GM12878 (cell line): ENCODE data around the gene RAP1GAP. TPM values are rescaled to one million over a fixed set of nuclear protein-coding genes. Genes with fewer than 3 reads are reported as not detected.

Experiments
- ATAC-seq: fragments of 200-7000 bp; cut with Tn5 transposase; 3 replicates; pipeline ENCODE4 v1.9.1; 2020; ENCODE audit warnings: mild to moderate bottlenecking, moderate library complexity
- BruUV-seq: library from RNA; stranded (reverse); fragments of 400-500 nt; replicated peaks from 2 replicates; lab custom pipeline; 2021; lab: Mats Ljungman, UMichigan
- CTCF ChIA-PET: fragments of 300-600 bp; sonication (Branson Sonifier 250); formaldehyde crosslinking; extraction: SDS; loops from one replicate; lab custom pipeline; 2021; ENCODE audit warnings: inconsistent platforms; lab: Yijun Ruan, JAX
- POLR2A ChIA-PET: fragments of 350-600 bp; formaldehyde crosslinking; extraction: SDS; loops from one replicate; lab custom pipeline; 2021; ENCODE audit warnings: inconsistent platforms; lab: Charles Lee
- RAD21 ChIA-PET: fragments of 300-600 bp; sonication (Branson Sonifier 250); formaldehyde crosslinking; loops from one replicate; lab custom pipeline; 2023; ENCODE audit warnings: antibody characterized with exemption; ENCODE audit not compliant: unreplicated experiment; lab: Charles Lee
- SMC1A ChIA-PET: fragments of 300-600 bp; sonication (Branson Sonifier 250); formaldehyde crosslinking; loops from one replicate; lab custom pipeline; 2023; ENCODE audit not compliant: unreplicated experiment, uncharacterized antibody; lab: Charles Lee
- DNase-seq: peaks from one replicate; pipeline ENCODE4 v3.0.0-alpha.2; 2011; ENCODE audit warnings: low read depth, low spot score
- FAIRE-seq: peaks from 3 replicates; lab custom pipeline; 2011; peaks lifted over from hg19 to GRCh38; lab: Jason Lieb, UNC
- H2AFZ ChIP-seq: 2 replicates; pipeline ENCODE4 v1.6.0; 2011; ENCODE audit warnings: low read depth, low read length, control low read depth; ENCODE audit not compliant: control insufficient read depth
- H3K27ac ChIP-seq: 2 replicates; pipeline ENCODE4 v1.5.1; 2011; ENCODE audit warnings: control low read depth; ENCODE audit not compliant: control insufficient read depth, insufficient read depth
- H3K27me3 ChIP-seq, 2 experiments: replicated peaks in 1 of 2; 2 replicates each; pipeline versions ENCODE4 v1.6.0 to v1.6.1; 2011; ENCODE audit warnings: low read length in 1 of 2; ENCODE audit not compliant: control insufficient read depth in 2 of 2, insufficient read depth in 2 of 2
- H3K36me3 ChIP-seq, 2 experiments: 2 replicates each; pipeline ENCODE4 v1.5.1; 2011; ENCODE audit warnings: low read length in 1 of 2; ENCODE audit not compliant: control insufficient read depth in 2 of 2, insufficient read depth in 2 of 2
- H3K4me1 ChIP-seq: 2 replicates; pipeline ENCODE4 v1.6.1; 2011; ENCODE audit warnings: mild to moderate bottlenecking, low read length, moderate library complexity, mixed read lengths; ENCODE audit not compliant: control insufficient read depth, insufficient read depth
- H3K4me2 ChIP-seq: 2 replicates; pipeline ENCODE4 v1.6.0; 2011; ENCODE audit warnings: control low read depth; ENCODE audit not compliant: control insufficient read depth, insufficient read depth
- H3K4me3 ChIP-seq: fragments of 200-600 bp; sonication (generic); 2 replicates; pipeline ENCODE4 v1.5.1; 2016
- H3K79me2 ChIP-seq: 2 replicates; pipeline ENCODE4 v1.6.0; 2011; ENCODE audit warnings: low read length; ENCODE audit not compliant: control insufficient read depth, insufficient read depth
- H3K9ac ChIP-seq: 2 replicates; pipeline ENCODE4 v1.8.0; 2011; ENCODE audit warnings: low read length, control low read depth, mixed read lengths; ENCODE audit not compliant: control insufficient read depth, insufficient read depth
- H3K9me3 ChIP-seq: replicated peaks from 3 replicates; pipeline ENCODE4 v1.5.1; 2011; ENCODE audit warnings: mild to moderate bottlenecking, low read length; ENCODE audit not compliant: control insufficient read depth, insufficient read depth
- H4K20me1 ChIP-seq: 2 replicates; pipeline ENCODE4 v1.6.0; 2011; ENCODE audit not compliant: control insufficient read depth, insufficient read depth
- ATF3 ChIP-seq: IDR thresholded peaks from 2 replicates; pipeline ENCODE4 v1.6.1; 2011; ENCODE audit warnings: low read depth, mild to moderate bottlenecking, low read length, moderate library complexity, borderline replicate concordance; ENCODE audit errors: extremely low read depth
- ATF7 ChIP-seq: fragments of 450-650 bp; IDR thresholded peaks from 2 replicates; pipeline ENCODE4 v1.6.1; 2016; ENCODE audit warnings: low read depth, mild to moderate bottlenecking
- BHLHE40 ChIP-seq, 2 experiments: fragments of 450-650 bp in 1 of 2; IDR thresholded peaks; 2 replicates each; pipeline ENCODE4 v1.6.1; 2011 to 2017; ENCODE audit warnings: low read depth in 2 of 2, borderline replicate concordance in 1 of 2, improper control_type of control experiment in 1 of 2, low read length in 1 of 2, mild to moderate bottlenecking in 1 of 2
- CHD2 ChIP-seq: IDR thresholded peaks from 2 replicates; pipeline ENCODE4 v1.6.1; 2011; ENCODE audit warnings: low read depth, low read length, improper control_type of control experiment, borderline replicate concordance
- CHD4 ChIP-seq: fragments of 200-600 bp; sonication (generic); IDR thresholded peaks from 2 replicates; pipeline ENCODE4 v1.6.1; 2016; ENCODE audit warnings: mild to moderate bottlenecking
- CREB1 ChIP-seq: IDR thresholded peaks from 2 replicates; pipeline ENCODE4 v1.6.1; 2012; ENCODE audit warnings: low read depth, mild to moderate bottlenecking, inconsistent platforms
- EGR1 ChIP-seq, 2 experiments: IDR thresholded peaks; 1 replicate in 1 of 2; 2 replicates in 1 of 2; pipeline ENCODE4 v1.6.1; 2011 to 2012; ENCODE audit warnings: low read depth in 2 of 2, low read length in 2 of 2, borderline replicate concordance in 1 of 2, mild to moderate bottlenecking in 1 of 2, moderate library complexity in 1 of 2
- ELK1 ChIP-seq: IDR thresholded peaks from 2 replicates; pipeline ENCODE4 v1.6.1; 2012; ENCODE audit warnings: low read depth, low read length, improper control_type of control experiment
- FOXM1 ChIP-seq: IDR thresholded peaks from 2 replicates; pipeline ENCODE4 v1.6.1; 2012; ENCODE audit warnings: low read depth, mild to moderate bottlenecking, inconsistent platforms, low read length, moderate library complexity
- HDAC6 ChIP-seq: fragments of 200-600 bp; sonication (generic); IDR thresholded peaks from one replicate; pipeline ENCODE4 v1.8.0; 2017; ENCODE audit warnings: antibody characterized with exemption; ENCODE audit not compliant: unreplicated experiment
- HSF1 ChIP-seq: fragments of 150-350 bp; IDR thresholded peaks from 2 replicates; pipeline ENCODE4 v1.6.1; 2014; ENCODE audit warnings: mild to moderate bottlenecking, low read depth, low read length
- NFXL1 ChIP-seq: fragments of 450-650 bp; IDR thresholded peaks from 2 replicates; pipeline ENCODE4 v1.6.1; 2017; ENCODE audit warnings: antibody characterized with exemption, mild to moderate bottlenecking, borderline replicate concordance
- POU2F2 ChIP-seq: IDR thresholded peaks from 3 replicates; pipeline ENCODE4 v1.6.1; 2011; ENCODE audit warnings: low read depth, mild to moderate bottlenecking, low read length, borderline replicate concordance
- SUZ12 ChIP-seq: fragments of 200-600 bp; sonication (generic); IDR thresholded peaks from one replicate; pipeline ENCODE4 v1.6.1; 2018; ENCODE audit warnings: antibody characterized with exemption, mild to moderate bottlenecking; ENCODE audit not compliant: unreplicated experiment
- TCF3 ChIP-seq: IDR thresholded peaks from 2 replicates; pipeline ENCODE4 v1.6.1; 2012; ENCODE audit warnings: low read depth, mild to moderate bottlenecking, low read length, borderline replicate concordance; ENCODE audit not compliant: insufficient read depth
- ZNF24 ChIP-seq: fragments of 450-650 bp; IDR thresholded peaks from 2 replicates; pipeline ENCODE4 v1.6.1; 2017; ENCODE audit warnings: antibody characterized with exemption, mild to moderate bottlenecking
- WGBS: methylation state at CpG from one replicate; pipeline ENCODE4 v1.1.6; 2016; ENCODE audit warnings: low lambda C conversion rate; ENCODE audit not compliant: insufficient replicate concordance, insufficient coverage; ENCODE audit errors: missing lambda C conversion rate; 5-methylcytosine and 5-hydroxymethylcytosine counted together
- in situ Hi-C: fragments of 300-500 bp; cut with MboI; formaldehyde crosslinking; loops from 9 replicates; pipeline ENCODE4 v1.14.3; 2018; ENCODE audit warnings: mixed read lengths
- intact Hi-C: fragments of 100-400 bp; cut with micrococcal nuclease; formaldehyde crosslinking; loops from one replicate; pipeline ENCODE4 v1.14.2; 2022; ENCODE audit not compliant: unreplicated experiment
- polyA plus RNA-seq, 11 experiments: library from polyadenylated mRNA; depleted of rRNA in 4 of 11; unstranded in 6 of 11; stranded (reverse) in 5 of 11; fragments of >200 nt; fragmentation: Nextera tagmentation in 4 of 11; fragmentation: Illumina TruSeq in 1 of 11; extraction: Ambion mirVana in 4 of 11; extraction: Trizol in 1 of 11; gene quantifications; 1 replicate in 1 of 11; 2 replicates in 10 of 11; pipeline versions ENCODE4 v1.2.1 to v1.2.3, GENCODE V29; 2011 to 2016; ENCODE audit warnings: inconsistent platforms in 2 of 11, missing spikeins in 2 of 11, low read depth in 1 of 11
- total RNA-seq, 4 experiments: library from RNA; depleted of rRNA in 3 of 4; stranded (reverse); fragments of >200 nt in 3 of 4; fragmentation: Illumina TruSeq in 1 of 4; extraction: Trizol in 1 of 4; gene quantifications; 2 replicates each; pipeline versions ENCODE4 v1.2.1 to v1.2.3, GENCODE V29; 2013 to 2021

RAP1GAP gene
- total and polyA plus RNA-seq, 10 of the 15 experiments (the other 5 are each of a cell fraction or from before 2014, with no cell fraction given): 0.04 to 0.96 (median 0.09) TPM; not detected in 3

- TF ChIP-seq HSF1 (no peak), CHD2 (no peak), SUZ12 (peak; percentile 38), HDAC6 (no peak), FOXM1 (no peak)
Measured at GRCh38 chr1:21652101-21652936, 16.8 kb downstream of the RAP1GAP start (continued).

- SMC1A ChIA-PET: no interaction called here
- Histone ChIP-seq H3K9me3 (no peaks in the 10 kb centered on the region), H3K4me3 (peak overlapping the region; percentile 32; the same call in 1 of the 2 replicates), H3K79me2 (no peaks in the 10 kb centered on the region), H3K36me3 (no peaks in the 10 kb centered on the region), H4K20me1 (no peaks in the 10 kb centered on the region), H3K27me3 (peaks cover 6 to 13% of the 10 kb centered on the region in 2 experiments), H3K4me2 (peak overlapping the region; percentile 77), H3K4me1 (0 out of 2 replicates have a peak, but pooled peaks cover 3% of the 10 kb centered on the region), H3K9ac (no peak overlapping the region), H2AFZ (no peak overlapping the region), H3K27ac (no peak overlapping the region)
- peak; percentile 63 for ATAC-seq
- 44% methylated on average over 16 of the region's 80 CpGs for WGBS
- CTCF ChIA-PET: no interaction called here
- POLR2A ChIA-PET: no interaction called here
- RAD21 ChIA-PET: interaction anchor here (0.5 to 1.1 kb wide), 3 partner anchors 8 to 231 kb away, joined by 3 to 5 read pairs (median 3); no protein-coding TSS in a partner anchor
- no peak for DNase-seq
- FAIRE-seq: no peak
- BruUV-seq: no TSS peak
- intact Hi-C loops (loop anchor here (10.0 kb wide), 1 partner anchor 137 kb away; no protein-coding TSS in a partner anchor), in situ Hi-C loops (no loop called here)
- TF ChIP-seq ATF3 (no peak), EGR1 (IDR thresholded peaks at IDR 0.05; ENCODE audit: borderline replicate concordance in 1 of 2, low read depth in 2 of 2, low read length in 2 of 2) (peak in 1 of 2 experiments; percentile 32; a peak in 1 of 3 replicates), CREB1 (no peak), NFXL1 (no peak), HDAC6 (no peak), ZNF24 (no peak), TCF3 (no peak), ELK1 (no peak), BHLHE40 (IDR thresholded peaks at IDR 0.05; ENCODE audit: borderline replicate concordance in 1 of 2, low read depth in 2 of 2, low read length in 1 of 2) (peak in 1 of 2 experiments; percentile 35; a peak in 1 of 4 replicates), ATF7 (no peak), CHD4 (no peak), POU2F2 (no peak)
Measured at GRCh38 chr1:21651214-21652042, 17.7 kb downstream of the RAP1GAP start.
